ENCODE measurements around the gene GSTM1.
"Not testable (repeated sequence)": the region's sequence is repeated elsewhere in the genome, so short reads cannot be mapped to it uniquely, and the experiment has no call there.

Gene GSTM1

DNA sequence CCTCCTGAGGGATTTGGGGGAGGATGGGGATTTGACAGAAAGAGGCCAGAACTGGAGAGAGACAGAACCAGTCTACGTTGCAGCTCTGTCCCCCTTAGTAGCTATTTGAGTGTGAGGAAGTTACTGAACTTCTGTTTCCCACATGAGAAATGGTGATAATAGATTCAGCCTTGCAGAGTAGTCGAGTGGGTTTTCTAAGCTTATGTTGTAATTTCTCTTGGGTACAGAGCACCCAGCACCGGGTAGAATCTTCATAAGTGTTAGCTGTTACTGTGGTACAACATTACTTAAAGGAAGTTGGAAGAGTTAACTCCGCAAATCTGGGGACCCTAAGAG, 27.0 kb upstream of the GSTM1 start:
- not testable (repeated sequence) for DNase-seq

DNA sequence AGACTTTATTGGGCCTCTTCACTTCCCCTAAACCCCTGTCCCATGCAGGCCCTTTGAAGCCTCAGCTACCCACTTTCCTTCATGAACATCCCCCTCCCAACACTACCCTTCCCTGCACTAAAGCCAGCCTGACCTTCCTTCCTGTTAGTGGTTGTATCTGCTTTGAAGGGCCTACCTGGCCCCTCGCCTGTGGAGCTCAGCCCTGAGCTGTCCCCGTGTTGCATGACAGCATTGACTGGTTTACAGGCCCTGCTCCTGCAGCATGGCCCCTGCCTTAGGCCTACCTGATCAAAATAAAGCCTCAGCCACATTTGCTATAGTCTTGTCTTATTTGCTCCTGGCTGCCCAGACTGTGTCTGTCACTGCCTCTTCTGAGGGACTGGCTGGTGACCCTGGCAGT, 26.2 kb upstream of the GSTM1 start:
- no peak for DNase-seq

DNA sequence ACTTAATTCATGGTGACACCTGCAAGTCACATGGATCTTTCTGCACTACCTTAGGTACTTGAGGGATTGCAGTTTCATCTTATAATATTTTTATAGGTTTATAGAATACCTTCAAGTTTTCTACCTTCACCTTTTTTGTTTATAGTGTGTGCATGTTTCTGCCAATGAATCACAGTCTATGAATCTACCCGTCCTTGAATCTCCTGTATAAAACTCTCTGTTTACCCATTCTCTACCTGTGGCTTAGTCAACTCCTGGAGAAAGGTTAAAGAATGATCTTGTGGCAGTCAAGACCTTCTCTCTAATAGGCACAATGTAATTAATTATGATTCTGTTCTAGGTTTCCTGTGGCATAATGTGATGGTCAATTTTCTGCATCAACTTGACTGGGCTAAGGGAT, 22.9 kb upstream of the GSTM1 start:
- DNase-seq = no peak

DNA sequence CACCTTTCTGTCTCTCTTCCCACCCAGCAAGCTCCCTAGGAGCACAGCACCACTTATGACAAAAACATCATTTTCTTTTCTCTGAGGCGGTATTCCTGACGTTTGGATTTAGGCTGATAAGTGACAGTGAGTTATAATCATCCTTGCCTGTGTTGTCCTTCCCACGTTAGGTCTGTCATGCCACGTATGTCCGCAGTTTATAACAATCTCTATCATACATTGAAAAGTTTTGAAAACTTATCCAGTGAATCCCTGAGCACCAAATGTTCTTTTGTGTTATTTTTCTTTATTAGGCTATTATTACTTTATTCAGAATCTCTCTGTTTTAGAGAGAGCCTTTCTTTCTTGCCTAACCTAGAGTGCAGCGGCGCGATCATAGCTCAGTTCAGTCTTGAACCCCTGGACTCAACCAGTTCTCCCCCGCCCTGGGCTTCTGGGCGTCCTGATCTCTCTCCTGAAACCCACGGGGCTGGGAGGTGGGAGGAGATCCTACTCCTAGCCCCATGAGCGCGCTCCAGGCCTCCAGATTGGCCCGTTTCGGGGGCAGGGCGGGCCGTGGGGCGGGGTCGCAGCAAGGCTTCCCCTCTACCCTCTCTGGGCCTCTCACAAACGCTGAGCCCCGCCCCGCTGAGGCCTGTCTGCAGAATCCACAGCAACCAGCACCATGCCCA, 20.0 kb upstream of the GSTM1 start, which contains the start of gene GSTM2:
TSS of gene GSTM2 (plus strand) at position 606 of the 671 bp plus-strand sequence. CDS start at position 665, 59 bp downstream.
- peak; percentile 41 for DNase-seq

DNA sequence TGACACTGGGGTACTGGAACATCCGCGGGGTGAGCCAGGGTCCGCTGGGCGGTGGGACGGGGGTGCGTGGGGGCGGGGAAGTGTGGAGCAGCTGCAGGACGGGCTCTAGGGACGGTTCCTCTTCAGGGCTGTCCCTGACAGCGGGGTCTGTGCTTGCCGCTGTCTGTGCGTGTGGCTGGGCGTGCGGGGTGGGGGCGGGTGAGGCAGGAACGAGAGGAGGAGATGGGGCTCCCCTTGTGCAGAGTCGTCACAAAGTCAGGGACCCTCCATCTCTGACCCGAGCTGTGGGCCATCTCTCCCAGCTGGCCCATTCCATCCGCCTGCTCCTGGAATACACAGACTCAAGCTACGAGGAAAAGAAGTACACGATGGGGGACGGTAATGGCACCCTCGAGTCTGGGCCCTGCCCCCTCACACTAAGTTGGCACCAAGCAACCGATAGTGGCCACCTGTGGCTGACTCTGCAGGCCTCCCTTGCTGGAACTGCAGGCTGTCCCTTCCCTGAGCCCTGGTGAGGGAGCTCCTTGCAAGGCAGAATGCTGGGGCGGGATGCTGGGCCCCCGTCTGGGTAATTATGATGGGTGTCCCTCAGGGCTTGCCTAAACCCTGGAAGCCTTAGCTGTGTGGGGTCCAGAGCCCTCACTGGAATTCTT, 19.4 kb upstream of the GSTM1 start:
- DNase-seq = no peak

DNA sequence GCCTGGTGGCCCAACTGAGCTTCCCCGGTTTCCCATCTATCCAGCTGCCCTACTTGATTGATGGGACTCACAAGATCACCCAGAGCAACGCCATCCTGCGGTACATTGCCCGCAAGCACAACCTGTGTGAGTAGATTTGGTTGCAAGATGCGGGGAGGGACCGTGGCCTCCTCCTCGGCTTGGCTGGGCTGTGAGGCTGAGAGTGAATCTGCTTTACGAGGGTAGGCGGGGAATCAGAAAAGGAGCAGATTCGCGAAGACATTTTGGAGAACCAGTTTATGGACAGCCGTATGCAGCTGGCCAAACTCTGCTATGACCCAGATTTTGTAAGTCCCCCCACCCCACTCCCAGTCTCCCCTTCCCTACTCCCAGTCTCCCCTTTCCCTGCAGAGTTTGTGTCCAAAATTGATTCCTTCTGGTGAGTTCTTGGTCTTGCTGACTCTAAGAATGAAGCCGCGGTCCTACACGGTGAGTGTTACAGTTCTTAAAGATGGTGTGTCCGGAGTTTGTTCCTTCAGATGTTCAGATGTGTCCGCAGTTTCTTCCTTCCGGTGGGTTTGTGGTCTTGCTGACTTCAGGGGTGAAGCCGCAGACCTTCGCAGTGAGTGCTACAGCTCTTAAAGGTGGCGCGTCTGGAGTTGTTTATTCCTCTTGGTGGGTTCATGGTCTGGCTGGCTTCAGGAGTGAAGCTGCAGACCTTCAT, 18.2 kb upstream of the GSTM1 start:
- no peak for DNase-seq

DNA sequence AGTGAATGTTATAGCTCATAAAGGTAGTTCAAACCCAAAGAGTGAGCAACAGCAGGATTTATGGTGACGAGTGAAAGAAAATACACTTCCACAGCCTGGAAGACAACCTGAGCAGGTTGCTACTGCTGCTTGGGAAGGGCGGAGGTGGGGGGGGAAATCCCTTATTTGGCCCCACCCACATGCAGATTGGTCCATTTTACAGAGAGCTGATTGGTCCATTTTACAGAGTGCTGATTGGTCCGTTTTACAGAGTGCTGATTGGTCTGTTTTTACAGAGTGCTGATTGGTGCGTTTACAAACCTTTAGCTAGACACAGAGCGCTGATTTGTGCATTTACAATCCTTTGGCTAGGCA, 17.7 kb upstream of the GSTM1 start:
- DNase-seq = not testable (repeated sequence)

DNA sequence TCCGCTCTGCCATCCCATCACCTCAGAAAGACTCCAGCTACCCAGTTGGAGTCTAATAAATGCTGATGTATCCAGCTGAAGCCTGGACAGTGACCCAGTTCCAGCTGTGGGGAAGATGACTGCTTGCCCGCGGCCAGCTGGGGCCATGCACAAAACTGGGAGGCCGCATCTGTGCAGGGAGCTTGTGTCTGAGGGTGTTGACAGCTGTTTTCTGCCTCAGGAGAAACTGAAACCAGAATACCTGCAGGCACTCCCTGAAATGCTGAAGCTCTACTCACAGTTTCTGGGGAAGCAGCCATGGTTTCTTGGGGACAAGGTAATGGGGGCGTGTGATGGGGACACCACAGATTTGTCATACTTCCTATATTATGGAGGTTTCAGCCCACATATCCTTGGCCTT, 16.6 kb upstream of the GSTM1 start:
- DNase-seq = no peak

DNA sequence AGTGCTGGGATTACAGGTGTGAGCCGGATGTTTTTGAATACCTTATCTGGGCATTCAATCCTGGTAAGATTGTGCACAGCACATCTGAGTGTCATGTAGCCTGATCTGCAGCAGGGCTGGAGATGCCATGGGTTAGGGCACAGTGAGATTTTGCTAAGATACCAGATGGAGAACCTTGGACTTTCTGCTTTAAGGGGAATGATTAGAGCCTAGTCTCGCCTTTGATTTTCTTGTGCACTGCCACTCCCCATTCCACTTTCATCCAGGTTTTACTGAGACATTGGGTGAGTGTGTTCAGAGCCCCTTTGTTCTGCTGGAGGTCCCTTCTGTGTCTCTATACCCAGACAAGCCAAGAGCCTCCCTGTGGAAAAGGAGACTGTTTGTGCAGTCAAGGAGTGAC, 13.8 kb upstream of the GSTM1 start:
- DNase-seq = not testable (repeated sequence)

DNA sequence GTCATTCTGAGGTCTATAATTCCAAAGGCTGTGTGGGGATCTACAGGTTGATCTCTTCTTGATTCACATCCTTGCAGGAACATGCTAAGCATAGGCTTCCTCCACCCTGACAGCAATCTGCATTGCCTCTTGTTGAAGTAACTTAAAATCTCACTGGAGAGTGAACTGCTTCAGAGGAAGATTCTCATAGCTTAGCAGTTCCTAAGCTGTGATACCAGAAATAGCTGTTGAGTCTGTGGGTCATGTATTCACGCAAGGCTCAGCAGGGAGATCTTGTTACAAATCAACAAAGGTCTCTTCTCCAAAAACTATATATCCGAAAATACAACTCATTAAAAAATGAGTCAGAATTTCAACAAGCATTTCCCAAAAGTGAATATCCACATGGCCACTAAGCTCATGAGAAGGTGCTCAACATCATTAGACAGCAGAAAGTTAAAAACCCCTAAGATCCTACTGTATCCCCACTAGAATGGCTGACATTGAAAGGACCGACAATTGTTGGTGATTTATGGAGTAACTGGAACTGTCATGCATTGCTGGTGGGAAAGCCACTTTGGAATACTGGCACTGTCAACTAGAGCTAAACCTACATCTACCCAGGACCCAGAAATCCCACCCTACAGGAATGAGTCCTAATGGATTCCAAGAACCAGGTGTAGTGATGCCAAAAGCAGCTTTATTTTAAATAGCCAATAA, 10.8 kb upstream of the GSTM1 start:
- not testable (repeated sequence) for DNase-seq

DNA sequence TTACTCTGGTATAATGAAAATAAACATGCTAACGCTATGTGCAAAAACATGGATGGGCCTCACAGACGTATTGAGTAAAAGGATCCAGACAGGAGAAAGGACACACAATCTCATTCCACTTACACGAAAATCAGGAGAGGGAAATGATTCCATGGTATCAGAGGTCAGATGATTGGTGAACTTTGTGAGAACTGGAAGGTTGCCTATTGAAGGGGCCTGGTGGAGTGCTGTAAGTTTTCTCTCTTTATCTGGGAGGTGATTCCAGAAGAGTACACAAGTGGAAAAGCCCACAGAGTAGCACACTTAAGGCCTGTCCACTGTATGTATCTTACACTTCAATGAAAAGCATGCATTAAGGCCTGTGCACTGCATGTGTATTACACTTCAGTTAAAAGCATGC, 10.2 kb upstream of the GSTM1 start:
- no peak for DNase-seq

DNA sequence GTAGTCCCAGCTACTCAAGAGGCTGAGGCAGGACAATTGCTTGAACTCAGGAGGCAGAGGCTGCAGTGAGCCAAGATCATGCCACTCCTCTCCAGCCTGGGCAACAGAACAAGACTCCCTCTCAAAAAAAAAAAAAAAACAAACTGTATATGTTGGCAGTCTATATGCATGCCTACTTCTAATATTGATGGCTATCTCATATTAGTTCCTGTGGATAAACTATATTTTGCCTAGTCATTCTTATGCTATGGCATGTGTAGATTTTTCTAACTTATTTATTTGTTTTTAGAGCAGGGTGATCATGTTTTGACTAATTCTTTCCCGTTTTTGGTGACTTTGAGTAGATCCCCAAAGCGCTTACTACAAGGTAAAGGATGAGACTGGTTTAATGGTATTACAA, 9.0 kb upstream of the GSTM1 start:
- not testable (repeated sequence) for DNase-seq

DNA sequence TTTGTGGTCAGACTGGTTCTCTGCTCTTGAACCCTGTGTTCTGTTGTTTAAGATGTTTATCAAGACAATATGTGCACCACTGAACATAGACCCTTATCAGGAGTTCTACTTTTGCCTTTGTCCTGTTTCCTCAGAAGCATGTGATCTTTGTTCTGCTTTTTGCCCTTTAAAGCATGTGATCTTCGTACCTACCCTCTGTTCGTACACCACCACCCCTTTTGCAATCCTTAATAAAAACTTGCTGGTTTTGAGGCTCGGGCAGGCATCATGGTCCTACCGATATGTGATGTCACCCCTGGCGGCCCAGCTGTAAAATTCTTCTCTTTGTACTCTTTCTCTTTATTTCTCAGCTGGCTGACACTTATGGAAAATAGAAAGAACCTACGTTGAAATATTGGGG, 2.8 kb upstream of the GSTM1 start:
- not testable (repeated sequence) for DNase-seq

DNA sequence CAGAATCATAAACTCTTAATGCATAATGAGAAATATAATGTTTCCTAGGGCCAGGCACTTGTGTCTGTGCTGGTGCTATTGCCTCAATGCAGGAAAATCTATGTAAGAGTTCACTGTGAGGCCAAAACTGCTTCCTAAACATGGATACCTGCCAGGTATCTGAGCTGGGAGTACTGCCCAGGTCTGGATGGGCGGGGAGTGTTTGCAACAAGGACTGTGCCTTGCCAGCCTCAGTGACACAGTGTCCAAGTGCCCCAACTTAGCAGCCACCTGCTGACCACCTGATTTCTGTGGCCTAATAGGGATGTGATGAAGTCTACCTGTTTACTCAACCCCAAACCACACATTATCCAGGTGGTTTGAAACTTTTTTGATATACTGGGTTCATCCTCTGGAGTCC, 2.2 kb upstream of the GSTM1 start:
- DNase-seq = not testable (repeated sequence)

DNA sequence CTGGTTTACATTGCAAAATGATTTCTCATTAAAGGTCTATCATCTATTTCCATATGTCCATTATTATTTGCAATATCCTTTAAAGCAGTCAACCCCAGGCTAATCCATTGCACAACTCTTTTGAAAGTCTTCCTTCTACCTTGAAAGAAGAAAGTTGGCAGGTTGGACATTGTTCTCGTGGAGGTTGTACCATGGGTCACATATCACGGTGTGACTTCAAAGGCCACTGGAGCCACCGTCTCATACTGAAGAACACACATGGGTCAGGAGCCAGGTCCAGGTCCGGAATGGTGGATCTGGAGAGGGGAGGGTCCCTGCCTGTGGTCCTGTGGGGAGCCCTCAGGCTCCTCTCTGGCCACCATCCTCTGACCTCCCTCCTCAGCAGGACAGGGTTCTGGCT, 1.7 kb upstream of the GSTM1 start:
- not testable (repeated sequence) for DNase-seq

DNA sequence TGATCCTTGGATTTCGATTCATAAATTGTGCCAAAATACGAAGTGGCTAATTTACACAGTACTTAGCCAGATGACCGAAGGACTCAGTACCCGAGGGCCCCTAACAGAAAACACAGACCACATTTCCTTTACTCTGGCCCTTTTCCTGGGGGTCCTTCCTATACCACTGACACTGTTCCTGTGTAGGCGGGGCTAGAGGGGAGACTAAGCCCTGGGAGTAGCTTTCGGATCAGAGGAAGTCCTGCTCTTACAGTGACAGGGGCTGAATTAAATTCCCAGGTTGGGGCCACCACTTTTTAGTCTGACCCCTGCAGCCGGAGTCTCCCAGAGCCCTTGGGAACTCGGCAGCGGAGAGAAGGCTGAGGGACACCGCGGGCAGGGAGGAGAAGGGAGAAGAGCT, 508 bp upstream of the GSTM1 start:
- DNase-seq = not testable (repeated sequence)

DNA sequence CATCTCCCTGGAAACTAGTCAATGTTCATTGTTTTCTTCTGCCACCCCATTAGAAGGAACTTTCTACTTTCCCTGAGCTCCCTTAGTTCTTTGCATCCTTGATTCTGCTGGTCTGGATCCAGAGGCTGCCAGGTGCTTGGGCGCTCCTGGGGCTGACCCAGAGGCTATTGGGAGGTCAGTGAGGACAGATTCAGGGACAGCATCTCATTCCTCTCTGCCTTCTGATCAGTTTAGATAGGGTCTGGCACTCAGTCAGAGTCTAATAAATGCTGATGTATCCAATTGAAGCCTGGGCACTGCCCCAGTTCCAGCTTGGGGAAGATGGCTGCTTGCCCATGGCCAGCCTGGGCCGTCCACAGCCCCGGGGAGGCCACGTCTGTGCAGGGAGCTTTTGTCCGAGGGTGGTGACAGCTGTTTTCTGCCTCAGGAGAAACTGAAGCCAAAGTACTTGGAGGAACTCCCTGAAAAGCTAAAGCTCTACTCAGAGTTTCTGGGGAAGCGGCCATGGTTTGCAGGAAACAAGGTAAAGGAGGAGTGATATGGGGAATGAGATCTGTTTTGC, 2.3 kb downstream of the GSTM1 start:
- DNase-seq = no peak

DNA sequence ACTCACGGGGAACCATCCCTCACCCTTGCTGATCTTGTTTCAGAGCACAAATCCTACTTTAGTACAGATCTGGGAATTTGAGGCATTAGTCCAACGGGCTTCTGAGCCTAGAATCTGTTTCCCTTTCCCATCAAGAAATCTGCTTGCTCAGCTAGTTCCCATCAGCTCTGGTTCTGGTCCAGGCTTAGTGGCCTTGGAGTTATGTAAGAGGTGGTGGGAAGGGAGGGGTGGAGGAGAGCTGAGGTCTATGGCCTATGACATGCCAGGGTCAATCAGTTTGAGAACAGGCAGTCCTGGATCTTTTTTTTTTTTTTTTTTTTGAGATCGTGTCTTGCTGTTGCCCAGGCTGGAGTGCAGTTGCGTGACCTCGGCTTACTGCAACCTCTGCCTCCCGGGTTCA, 4.1 kb downstream of the GSTM1 start:
- DNase-seq = no peak

DNA sequence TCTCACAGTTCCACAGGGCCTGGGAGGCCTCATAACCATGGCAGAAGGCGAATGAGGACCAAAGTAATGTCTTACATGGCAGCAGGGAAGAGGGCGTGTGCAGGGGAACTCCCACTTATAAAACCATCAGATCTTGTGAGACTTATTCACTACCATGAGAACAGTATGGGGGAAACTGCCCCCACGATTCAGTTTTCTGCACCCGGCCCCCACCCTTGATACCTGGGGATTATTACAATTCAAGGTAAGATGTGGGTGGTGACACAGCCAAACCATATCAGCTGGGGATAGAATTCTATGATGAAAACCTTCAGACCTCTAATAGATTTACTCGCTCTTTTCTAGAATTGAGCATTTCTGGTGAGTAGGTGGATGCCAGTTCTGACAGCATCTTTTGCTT, 6.8 kb downstream of the GSTM1 start:
- DNase-seq = not testable (repeated sequence)

DNA sequence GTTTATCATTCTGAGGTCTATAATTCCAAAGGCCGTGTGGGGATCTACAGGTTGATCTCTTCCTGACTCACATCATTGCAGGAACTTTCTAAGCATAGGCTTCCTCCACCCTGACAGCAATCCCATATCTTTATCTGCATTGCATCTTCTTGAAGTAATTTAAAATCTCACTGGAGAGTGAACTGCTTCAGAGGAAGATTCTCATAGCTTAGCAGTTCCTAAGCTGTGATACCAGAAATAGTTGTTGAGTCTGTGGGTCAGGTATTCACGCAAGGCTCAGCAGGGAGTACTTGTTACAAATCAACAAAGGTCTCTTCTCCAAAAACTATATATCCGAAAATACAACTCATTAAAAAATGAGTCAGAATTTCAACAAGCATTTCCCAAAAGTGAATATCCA, 7.5 kb downstream of the GSTM1 start:
- DNase-seq = not testable (repeated sequence)

DNA sequence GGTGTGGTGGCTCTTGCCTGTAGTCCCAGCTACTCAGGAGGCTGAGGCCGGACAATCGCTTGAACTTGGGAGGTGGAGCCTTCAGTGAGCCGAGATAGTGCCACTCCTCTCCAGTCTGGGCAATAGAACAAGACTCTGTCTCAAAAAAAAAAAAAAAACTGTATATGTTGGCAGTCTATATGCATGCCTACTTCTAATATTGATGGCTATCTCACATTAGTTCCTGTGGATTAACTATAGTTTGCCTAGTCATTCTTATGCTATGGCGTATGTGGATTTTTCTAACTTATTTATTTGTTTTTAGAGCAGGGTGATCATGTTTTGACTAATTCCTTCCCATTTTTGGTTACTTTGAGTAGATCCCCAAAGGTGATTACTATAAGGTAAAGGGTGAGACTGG, 9.4 kb downstream of the GSTM1 start:
- no peak for DNase-seq

DNA sequence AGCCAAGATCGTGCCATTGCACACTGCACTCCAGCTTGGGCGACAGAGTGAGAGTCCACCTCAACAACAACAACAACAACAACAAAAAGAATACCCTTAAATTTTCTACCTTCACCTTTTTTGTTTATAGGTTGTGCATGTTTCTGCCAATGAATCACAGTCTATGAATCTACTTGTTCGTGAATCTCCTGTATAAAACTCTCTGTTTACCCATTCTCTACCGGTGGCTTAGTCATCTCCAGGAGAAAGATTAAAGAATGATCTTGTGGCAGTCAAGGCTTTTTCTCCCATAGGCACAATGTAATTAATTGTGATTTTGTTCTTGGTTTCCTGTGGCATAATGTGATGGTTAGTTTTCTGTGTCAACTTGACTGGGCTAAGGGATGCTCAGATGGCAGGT, 10.2 kb downstream of the GSTM1 start:
- DNase-seq = not testable (repeated sequence)

DNA sequence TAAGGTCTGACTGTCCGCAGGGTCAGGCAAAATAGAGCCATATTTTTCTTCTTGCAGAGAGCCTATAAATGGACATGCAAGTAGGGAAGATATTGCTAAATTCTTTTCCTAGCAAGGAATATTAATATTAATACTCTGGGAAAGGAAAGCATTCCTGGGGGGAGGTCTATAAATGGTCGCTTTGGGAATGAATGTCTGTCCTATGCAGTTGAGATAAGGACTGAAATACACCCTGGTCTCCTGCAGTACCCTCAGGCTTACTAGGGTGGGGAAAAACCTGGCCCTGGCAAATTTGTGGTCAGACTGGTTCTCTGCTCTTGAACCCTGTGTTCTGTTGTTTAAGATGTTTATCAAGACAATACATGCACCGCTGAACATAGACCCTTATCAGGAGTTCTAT, 15.3 kb downstream of the GSTM1 start:
- not testable (repeated sequence) for DNase-seq
